Neuron (in vitro differentiated cells): Measurements from ENCODE around the gene SEH1L.
A peak's percentile ranks its signal among the peaks of the same experiment; 100 is the strongest.
"Not testable (repeated sequence)": the region's sequence is repeated elsewhere in the genome, so short reads cannot be mapped to it uniquely, and the experiment has no call there.

Experiments used
- H2AFZ ChIP-seq: one replicate; pipeline ENCODE4 v1.6.1; 2013; ENCODE audit warnings: low read depth, mild to moderate bottlenecking, inconsistent platforms, low read length, moderate library complexity
- H3K27me3 ChIP-seq: one replicate; pipeline ENCODE4 v1.6.1; 2013; ENCODE audit warnings: low read length; ENCODE audit not compliant: insufficient read depth
- H3K36me3 ChIP-seq: one replicate; pipeline ENCODE4 v1.6.1; 2013; ENCODE audit warnings: low read length; ENCODE audit not compliant: insufficient read depth
- H3K4me1 ChIP-seq: one replicate; pipeline ENCODE4 v1.6.1; 2013; ENCODE audit warnings: low read length; ENCODE audit not compliant: insufficient read depth
- H3K4me3 ChIP-seq: 2 replicates; pipeline ENCODE4 v1.5.1; 2013; ENCODE audit warnings: mild to moderate bottlenecking, low read length, moderate library complexity
- H3K9me3 ChIP-seq: one replicate; pipeline ENCODE4 v1.6.1; 2013; ENCODE audit warnings: low read length

Gene SEH1L

GRCh38 chr18:12991821-12992179 lies 44.0 kb downstream of the SEH1L start:
- H3K27me3 ChIP-seq, result no peaks in the 10 kb centered on the region
- H3K4me3 ChIP-seq, result peak overlapping the region; percentile 57
- H3K4me1 ChIP-seq, result peaks cover 18% of the 10 kb centered on the region
- no peaks in the 10 kb centered on the region for H3K9me3 ChIP-seq
- H3K36me3 ChIP-seq, result peaks cover 4% of the 10 kb centered on the region
- H2AFZ ChIP-seq, result peak overlapping the region; percentile 76

GRCh38 chr18:12993439-12993838 lies 45.6 kb downstream of the SEH1L start:
- Histone ChIP-seq H3K36me3 (no peaks in the 10 kb centered on the region), H2AFZ (no peak overlapping the region), H3K9me3 (no peaks in the 10 kb centered on the region), H3K4me3 (no peak overlapping the region), H3K4me1 (peaks cover 18% of the 10 kb centered on the region), H3K27me3 (no peaks in the 10 kb centered on the region)

GRCh38 chr18:12995424-12995823 lies 47.6 kb downstream of the SEH1L start:
- Histone ChIP-seq H3K9me3 (no peaks in the 10 kb centered on the region), H3K4me3 (no peak overlapping the region), H3K36me3 (peaks cover 3% of the 10 kb centered on the region), H2AFZ (no peak overlapping the region), H3K27me3 (no peaks in the 10 kb centered on the region), H3K4me1 (peaks cover 11% of the 10 kb centered on the region)

GRCh38 chr18:12995952-12996477 lies 48.2 kb downstream of the SEH1L start:
- Histone ChIP-seq H3K4me3 (no peak overlapping the region), H3K27me3 (no peaks in the 10 kb centered on the region), H3K9me3 (no peaks in the 10 kb centered on the region), H3K4me1 (peaks cover 9% of the 10 kb centered on the region), H2AFZ (no peak overlapping the region), H3K36me3 (peaks cover 4% of the 10 kb centered on the region)

GRCh38 chr18:12996661-12997292 lies 49.0 kb downstream of the SEH1L start:
- Histone ChIP-seq H2AFZ (no peak overlapping the region), H3K9me3 (no peaks in the 10 kb centered on the region), H3K27me3 (no peaks in the 10 kb centered on the region)

GRCh38 chr18:12997330-12997729 lies 49.5 kb downstream of the SEH1L start:
- not testable (repeated sequence) for H3K4me1 ChIP-seq, H3K9me3 ChIP-seq, H3K27me3 ChIP-seq, H3K36me3 ChIP-seq, H3K4me3 ChIP-seq, H2AFZ ChIP-seq

More at GRCh38 chr18:12996661-12997292, 49.0 kb downstream of the SEH1L start:
- Histone ChIP-seq H3K4me3 (no peak overlapping the region), H3K36me3 (peaks cover 7% of the 10 kb centered on the region), H3K4me1 (peaks cover 9% of the 10 kb centered on the region)

- Histone ChIP-seq H3K4me1 (no peaks in the 10 kb centered on the region), H2AFZ (no peak overlapping the region), H3K36me3 (peaks cover 16% of the 10 kb centered on the region), H3K9me3 (no peaks in the 10 kb centered on the region), H3K4me3 (no peak overlapping the region), H3K27me3 (no peaks in the 10 kb centered on the region)
Measured at GRCh38 chr18:12998332-12999060, 50.7 kb downstream of the SEH1L start.

GRCh38 chr18:13003466-13003896 lies 55.7 kb downstream of the SEH1L start:
- Histone ChIP-seq H3K36me3 (peaks cover 38% of the 10 kb centered on the region), H3K27me3 (no peaks in the 10 kb centered on the region), H3K9me3 (no peaks in the 10 kb centered on the region), H3K4me3 (no peak overlapping the region), H3K4me1 (no peaks in the 10 kb centered on the region), H2AFZ (no peak overlapping the region)

GRCh38 chr18:13004396-13004795 lies 56.6 kb downstream of the SEH1L start:
- H3K36me3 ChIP-seq, result peaks cover 46% of the 10 kb centered on the region
- no peak overlapping the region for H2AFZ ChIP-seq
- H3K4me3 ChIP-seq, result no peak overlapping the region
- no peaks in the 10 kb centered on the region for H3K9me3 ChIP-seq
- no peaks in the 10 kb centered on the region for H3K27me3 ChIP-seq
- H3K4me1 ChIP-seq, result no peaks in the 10 kb centered on the region

- Histone ChIP-seq H3K9me3 (no peaks in the 10 kb centered on the region), H3K27me3 (no peaks in the 10 kb centered on the region), H3K36me3 (peaks cover 53% of the 10 kb centered on the region), H3K4me1 (no peaks in the 10 kb centered on the region), H2AFZ (no peak overlapping the region), H3K4me3 (no peak overlapping the region)
Measured at GRCh38 chr18:13005289-13005688, 57.5 kb downstream of the SEH1L start.

- Histone ChIP-seq H3K4me1 (no peaks in the 10 kb centered on the region), H3K4me3 (no peak overlapping the region), H2AFZ (no peak overlapping the region), H3K27me3 (no peaks in the 10 kb centered on the region), H3K9me3 (no peaks in the 10 kb centered on the region), H3K36me3 (peaks cover 54% of the 10 kb centered on the region)
Measured at GRCh38 chr18:13006531-13007247, 58.9 kb downstream of the SEH1L start.

- H3K27me3 ChIP-seq, result no peaks in the 10 kb centered on the region
- H2AFZ ChIP-seq, result no peak overlapping the region
- H3K4me3 ChIP-seq, result no peak overlapping the region
- no peaks in the 10 kb centered on the region for H3K9me3 ChIP-seq
- H3K4me1 ChIP-seq, result no peaks in the 10 kb centered on the region
- H3K36me3 ChIP-seq, result peaks cover 54% of the 10 kb centered on the region
Measured at GRCh38 chr18:13007248-13007560, 59.4 kb downstream of the SEH1L start.

GRCh38 chr18:13011719-13012118 lies 63.9 kb downstream of the SEH1L start:
- Histone ChIP-seq H3K4me1 (no peaks in the 10 kb centered on the region), H3K27me3 (no peaks in the 10 kb centered on the region), H3K9me3 (no peaks in the 10 kb centered on the region), H3K4me3 (no peak overlapping the region), H3K36me3 (peaks cover 70% of the 10 kb centered on the region), H2AFZ (no peak overlapping the region)
